HCT116 (cell line): Measurements from ENCODE around the gene FAM83E. TPM values are rescaled to one million over a fixed set of nuclear protein-coding genes. Genes with fewer than 3 reads are reported as not detected.

ENCODE experiments used
- ATAC-seq: fragments of 200-7000 bp; cut with Tn5 transposase; 2 replicates; pipeline ENCODE4 v1.9.1; 2020; ENCODE audit warnings: mild to moderate bottlenecking, moderate library complexity
- BruUV-seq: library from RNA; stranded (reverse); fragments of 400-500 nt; replicated peaks from 2 replicates; lab custom pipeline; 2021; lab: Mats Ljungman, UMichigan
- CTCF ChIA-PET: fragments of 300-600 bp; sonication (Branson Sonifier 250); formaldehyde crosslinking; loops from one replicate; lab custom pipeline; 2021; ENCODE audit warnings: antibody characterized with exemption; lab: Charles Lee
- POLR2A ChIA-PET: fragments of 300-600, 350-600 bp; sonication (Branson Sonifier 250); formaldehyde crosslinking; loops from one replicate; lab custom pipeline; 2021; ENCODE audit warnings: antibody characterized with exemption; lab: Charles Lee
- RAD21 ChIA-PET, 2 experiments: fragments of 300-600 bp; sonication (Branson Sonifier 250); formaldehyde crosslinking; loops; one replicate each; lab custom pipeline; 2023; ENCODE audit warnings: low total read pairs in 2 of 2; ENCODE audit not compliant: uncharacterized antibody in 2 of 2, unreplicated experiment in 2 of 2, low non-redundant PET in 1 of 2; lab: Charles Lee
- DNase-seq: peaks from one replicate; pipeline ENCODE4 v3.0.0-alpha.2; 2010; ENCODE audit warnings: low read depth, low spot score
- H2AFZ ChIP-seq: fragments of 200-600 bp; shearing (Covaris generic), sonication (generic); 2 replicates; pipeline ENCODE4 v1.6.1; 2017; ENCODE audit warnings: low read depth, mixed run types, mixed read lengths, antibody characterized with exemption, low read length; ENCODE audit not compliant: poor library complexity, severe bottlenecking
- H3K27ac ChIP-seq: 2 replicates; pipeline ENCODE4 v1.5.1; 2012; ENCODE audit warnings: low read depth, low read length
- H3K27me3 ChIP-seq: fragments of 200-600 bp; sonication (generic); 2 replicates; pipeline ENCODE4 v1.6.1; 2016; ENCODE audit warnings: mixed run types, low read length, mixed read lengths; ENCODE audit not compliant: insufficient read depth
- H3K36me3 ChIP-seq, 2 experiments: fragments of 200-500 bp in 1 of 2; fragments of 200-600 bp in 1 of 2; sonication (Bioruptor generic) in 1 of 2; sonication (generic) in 1 of 2; 2 replicates each; pipeline versions ENCODE4 v1.5.1 to v1.6.1; 2014 to 2016; ENCODE audit warnings: low read length in 2 of 2, inconsistent platforms in 1 of 2, mixed read lengths in 1 of 2, mixed run types in 1 of 2; ENCODE audit not compliant: insufficient read depth in 2 of 2, control insufficient read depth in 1 of 2
- H3K4me1 ChIP-seq, 2 experiments: fragments of 200-600 bp in 1 of 2; sonication (generic) in 1 of 2; 2 replicates each; pipeline versions ENCODE4 v1.5.1 to v1.6.1; 2012 to 2017; ENCODE audit warnings: low read length in 2 of 2, inconsistent platforms in 1 of 2, mild to moderate bottlenecking in 1 of 2, mixed read lengths in 1 of 2, mixed run types in 1 of 2, moderate library complexity in 1 of 2; ENCODE audit not compliant: insufficient read depth in 2 of 2, control insufficient read depth in 1 of 2
- H3K4me2 ChIP-seq: fragments of 200-600 bp; sonication (generic); 2 replicates; pipeline ENCODE4 v1.6.1; 2017; ENCODE audit warnings: mixed run types, low read length, mixed read lengths
- H3K4me3 ChIP-seq, 2 experiments: fragments of 200-600 bp in 1 of 2; sonication (generic) in 1 of 2; replicated peaks in 1 of 2; 2 replicates each; pipeline ENCODE4 v1.5.1; 2011 to 2016; ENCODE audit warnings: low read length in 2 of 2, control low read depth in 1 of 2, low read depth in 1 of 2, mild to moderate bottlenecking in 1 of 2, mixed read lengths in 1 of 2, mixed run types in 1 of 2
- H3K79me2 ChIP-seq: fragments of 200-600 bp; sonication (generic); 2 replicates; pipeline ENCODE4 v1.6.1; 2017; ENCODE audit warnings: mild to moderate bottlenecking, mixed run types, low read length, moderate library complexity, mixed read lengths; ENCODE audit not compliant: insufficient read depth
- H3K9ac ChIP-seq: fragments of 200-600 bp; sonication (generic); 2 replicates; pipeline ENCODE4 v1.6.1; 2016; ENCODE audit warnings: low read length, mixed read lengths
- H3K9me2 ChIP-seq: fragments of 200-600 bp; sonication (generic), shearing (Covaris generic); 2 replicates; pipeline ENCODE4 v1.6.1; 2017; ENCODE audit warnings: mixed run types, mild to moderate bottlenecking, moderate library complexity; ENCODE audit not compliant: insufficient read depth
- H3K9me3 ChIP-seq, 2 experiments: fragments of 200-500 bp in 1 of 2; fragments of 200-600 bp in 1 of 2; sonication (Bioruptor generic) in 1 of 2; sonication (generic) in 1 of 2; 2 replicates each; pipeline ENCODE4 v1.6.1; 2014 to 2017; ENCODE audit warnings: low read length in 2 of 2, mixed read lengths in 2 of 2, inconsistent platforms in 1 of 2, low read depth in 1 of 2, mild to moderate bottlenecking in 1 of 2, mixed run types in 1 of 2, moderate library complexity in 1 of 2; ENCODE audit not compliant: control insufficient read depth in 1 of 2, insufficient read depth in 1 of 2
- H4K20me1 ChIP-seq: fragments of 200-600 bp; sonication (generic), shearing (Covaris generic); 2 replicates; pipeline ENCODE4 v1.6.1; 2017; ENCODE audit warnings: mixed run types, mild to moderate bottlenecking, moderate library complexity; ENCODE audit not compliant: insufficient read depth
- ELF1 ChIP-seq: IDR thresholded peaks from 2 replicates; pipeline ENCODE4 v1.6.1; 2012; ENCODE audit warnings: low read depth, borderline replicate concordance
- SIN3A ChIP-seq: IDR thresholded peaks from 2 replicates; pipeline ENCODE4 v1.6.1; 2012; ENCODE audit warnings: low read depth
- intact Hi-C: fragments of 100-400 bp; cut with micrococcal nuclease; formaldehyde crosslinking; loops from 2 replicates; pipeline ENCODE4 v1.10.0; 2022
- total RNA-seq: library from RNA; stranded (reverse); gene quantifications from one replicate; pipeline ENCODE4 v1.2.1, GENCODE V29; 2021; ENCODE audit not compliant: unreplicated experiment
- TF ChIP-seq, protein P1 (sequence below): IDR thresholded peaks from 2 replicates; pipeline ENCODE4 v1.6.1; 2012

FAM83E gene
- total RNA-seq, 1 experiment from 2014 or later = 6.8 TPM

- CTCF ChIA-PET = interaction anchor here (1.2 kb wide), 1 partner anchor 108 kb away, joined by 3 read pairs; no protein-coding TSS in a partner anchor
- no TSS peak for BruUV-seq
- peak overlapping the region; percentile 86 for H3K27ac ChIP-seq
- H3K9me2 ChIP-seq = no peaks in the 10 kb centered on the region
- TF ChIP-seq SIN3A = no peak
- TF ChIP-seq, all 23 proteins: peak for 0
- POLR2A ChIA-PET = interaction anchor here (1.1 to 1.9 kb wide), 2 partner anchors 10 to 126 kb away, joined by 3 to 7 read pairs; no protein-coding TSS in a partner anchor
- Histone ChIP-seq H3K4me2 (peak overlapping the region; percentile 87), H3K4me1 (peaks cover 34 to 51% of the 10 kb centered on the region in 2 experiments), H3K9me3 (no peaks in the 10 kb centered on the region), H4K20me1 (peaks cover 34% of the 10 kb centered on the region; the same call in 1 of the 2 replicates), H2AFZ (no peak overlapping the region), H3K27me3 (no peaks in the 10 kb centered on the region), H3K4me3 (no peak overlapping the region; a peak in 1 of 4 replicates), H3K79me2 (peaks cover 34% of the 10 kb centered on the region), H3K36me3 (peaks cover 20 to 37% of the 10 kb centered on the region in 2 experiments), H3K9ac (peak overlapping the region; percentile 99; the same call in 1 of the 2 replicates)
- intact Hi-C loops = no loop called here
- DNase-seq (no peak), ATAC-seq (peak; percentile 18)
- RAD21 ChIA-PET = no interaction called here
Measured at GRCh38 chr19:48613852-48614435, 932 bp downstream of the FAM83E start.

GRCh38 chr19:48613024-48613851 lies 1.6 kb downstream of the FAM83E start:
- RAD21 ChIA-PET = no interaction called here
- peaks cover 30% of the 10 kb centered on the region; the same call in 1 of the 2 replicates for H4K20me1 ChIP-seq
- CTCF ChIA-PET = interaction anchor here (1.2 kb wide), 1 partner anchor 107 kb away, joined by 3 read pairs; no protein-coding TSS in a partner anchor
- H3K79me2 ChIP-seq = peaks cover 27% of the 10 kb centered on the region
- intact Hi-C loops = no loop called here
- H3K9me2 ChIP-seq = no peaks in the 10 kb centered on the region
- BruUV-seq = no TSS peak
- TF ChIP-seq ELF1 = no peak
- TF ChIP-seq, protein P1, sequence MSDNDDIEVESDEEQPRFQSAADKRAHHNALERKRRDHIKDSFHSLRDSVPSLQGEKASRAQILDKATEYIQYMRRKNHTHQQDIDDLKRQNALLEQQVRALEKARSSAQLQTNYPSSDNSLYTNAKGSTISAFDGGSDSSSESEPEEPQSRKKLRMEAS = no peak
- TF ChIP-seq, all 23 proteins: peak for 0
- no peak overlapping the region for H3K9ac ChIP-seq
- no peak for ATAC-seq
- H3K4me1 ChIP-seq = peaks cover 34 to 57% of the 10 kb centered on the region in 2 experiments
- no peaks in the 10 kb centered on the region for H3K9me3 ChIP-seq
- no peak overlapping the region for H2AFZ ChIP-seq
- POLR2A ChIA-PET = interaction anchor here (1.0 to 1.1 kb wide), 2 partner anchors 24 to 126 kb away, joined by 3 read pairs; no protein-coding TSS in a partner anchor
- H3K4me2 ChIP-seq = no peak overlapping the region
- no peak for DNase-seq
- peak overlapping the region; percentile 86; the same call in 1 of the 2 replicates for H3K27ac ChIP-seq
- no peak overlapping the region for H3K4me3 ChIP-seq
- peaks cover 19 to 32% of the 10 kb centered on the region in 2 experiments for H3K36me3 ChIP-seq
- H3K27me3 ChIP-seq = no peaks in the 10 kb centered on the region
